ENCODE data around the gene UCP3. TPM values are rescaled to one million over a fixed set of nuclear protein-coding genes. Genes with fewer than 3 reads are reported as not detected.

Gene UCP3
- 0.23 TPM for polyA plus RNA-seq (2013, experiment 1 of 2)
- 0.33 TPM for polyA plus RNA-seq (2013, experiment 2 of 2)

- Histone ChIP-seq H3K27ac (ENCODE audit: low read length, poor library complexity, severe bottlenecking) (no peak within 1 kb of the TSS), H3K4me2 (ENCODE audit: low read length, poor library complexity, severe bottlenecking) (no peak within 1 kb of the TSS), H3K9ac (ENCODE audit: low read length) (no peak within 1 kb of the TSS), H3K18ac (ENCODE audit: low read depth in 1 of 2, low read length in 2 of 2) (peak within 1 kb of the TSS in 1 of 2 experiments; percentile 33), H2BK5ac (ENCODE audit: low read depth, low read length, poor library complexity, severe bottlenecking) (no peak within 1 kb of the TSS), H3K23ac (ENCODE audit: low read length in 2 of 2) (no peak within 1 kb of the TSS), H3K14ac (ENCODE audit: low read length in 2 of 2) (no peak within 1 kb of the TSS), H2BK15ac (ENCODE audit: low read depth, poor library complexity, severe bottlenecking) (peak within 1 kb of the TSS; percentile 44), H2BK12ac (ENCODE audit: low read length in 2 of 2) (peak within 1 kb of the TSS in 1 of 2 experiments; percentile 59), H4K8ac (ENCODE audit: low read length) (peak within 1 kb of the TSS; percentile 21), H2BK120ac (ENCODE audit: low read depth, low read length) (no peak within 1 kb of the TSS), H3K4ac (ENCODE audit: low read depth in 1 of 2, low read length in 2 of 2) (peak within 1 kb of the TSS in 1 of 2 experiments; percentile 24), H3K79me1 (replicated peaks; ENCODE audit: low read length, poor library complexity, severe bottlenecking) (no peaks in the 10 kb centered on the region), H3K4me1 (ENCODE audit: control insufficient read depth, insufficient read depth, low read depth, low read length) (no peaks in the 10 kb centered on the region), H2AFZ (ENCODE audit: low read depth, low read length) (no peak within 1 kb of the TSS), H2AK5ac (ENCODE audit: low read length, severe bottlenecking) (no peak within 1 kb of the TSS), H3K9me3 (ENCODE audit: control insufficient read depth, low read length) (no peaks in the 10 kb centered on the region), H3K27me3 (ENCODE audit: control insufficient read depth in 1 of 2, insufficient read depth in 1 of 2, low read length in 2 of 2) (no peaks in the 10 kb centered on the region), H3K36me3 (ENCODE audit: control insufficient read depth in 1 of 2, insufficient read depth in 2 of 2, low read depth in 1 of 2, low read length in 2 of 2) (peaks cover 20 to 59% of the 10 kb centered on the region in 2 experiments), H4K91ac (ENCODE audit: low read length) (peak within 1 kb of the TSS; percentile 43), H3K4me3 (ENCODE audit: insufficient read depth in 1 of 2, low read depth in 1 of 2, low read length in 2 of 2) (no peak within 1 kb of the TSS)
- 72% methylated on average over 9 of the region's 9 CpGs for WGBS
- DNase-seq = no peak
These were observed at the start of gene UCP3 for GRCh38 chr11:74008373-74009229. UCP3 (minus strand) TSS chr11:74009085; CDS start chr11:74007042, 2,043 bp downstream.

DNA sequence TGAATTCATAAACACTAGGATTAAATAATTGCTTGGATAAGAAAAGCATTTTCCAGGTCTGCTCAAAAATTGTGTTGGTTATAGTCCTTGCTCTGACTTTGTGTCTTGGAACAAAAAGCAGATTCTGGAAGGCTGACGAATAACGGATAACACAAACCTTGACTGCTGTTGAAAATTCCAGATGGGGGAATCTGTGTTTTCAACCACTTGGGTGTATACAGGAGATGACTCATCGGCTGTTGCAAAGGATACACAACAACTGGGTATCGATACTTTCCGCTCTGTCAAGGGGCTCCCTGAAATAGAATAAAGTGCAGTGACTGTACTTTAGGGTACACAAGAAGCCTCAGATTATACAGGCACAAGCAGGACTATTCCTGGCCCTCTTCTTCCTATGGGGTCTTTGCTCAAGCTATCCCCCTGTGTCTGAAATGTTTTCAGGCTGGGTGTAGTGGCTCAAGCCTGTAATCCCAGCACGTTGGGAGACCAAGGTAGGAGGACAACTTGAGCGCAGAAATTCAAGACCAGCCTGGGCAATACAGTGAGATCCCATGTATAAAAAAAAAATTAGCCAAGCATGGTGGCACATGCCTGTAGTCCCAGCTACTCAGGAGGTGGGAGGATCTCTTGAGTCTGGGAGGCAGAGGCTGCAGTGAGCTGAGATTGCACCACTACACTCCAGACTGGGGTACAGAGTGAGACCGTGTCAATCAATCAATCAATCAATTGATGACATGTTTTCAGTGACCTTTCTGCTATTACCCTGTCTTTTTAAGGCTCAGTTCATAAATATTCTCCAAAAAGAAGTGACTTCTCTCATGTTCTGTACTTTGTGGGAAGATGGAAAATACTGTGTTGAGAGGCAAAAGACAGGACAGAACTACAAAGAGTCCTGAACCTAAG is 48.6 kb upstream of the UCP3 start:
- Histone ChIP-seq H3K79me1 (replicated peaks; ENCODE audit: low read length, poor library complexity, severe bottlenecking) (peaks cover 8% of the 10 kb centered on the region), H3K27ac (ENCODE audit: low read length, poor library complexity, severe bottlenecking) (peak overlapping the region; percentile 8), H3K4ac (ENCODE audit: low read depth in 1 of 2, low read length in 2 of 2) (peak overlapping the region in 1 of 2 experiments; percentile 79), H3K4me2 (ENCODE audit: low read length, poor library complexity, severe bottlenecking) (no peak overlapping the region), H4K8ac (ENCODE audit: low read length) (no peak overlapping the region), H3K36me3 (ENCODE audit: control insufficient read depth in 1 of 2, insufficient read depth in 2 of 2, low read depth in 1 of 2, low read length in 2 of 2) (peaks cover 10% of the 10 kb centered on the region in 2 experiments), H3K4me1 (ENCODE audit: control insufficient read depth, insufficient read depth, low read depth, low read length) (peaks cover 3% of the 10 kb centered on the region), H3K23ac (ENCODE audit: low read length in 2 of 2) (no peak overlapping the region), H2BK5ac (ENCODE audit: low read depth, low read length, poor library complexity, severe bottlenecking) (no peak overlapping the region), H3K4me3 (ENCODE audit: insufficient read depth in 1 of 2, low read depth in 1 of 2, low read length in 2 of 2) (no peak overlapping the region), H3K14ac (ENCODE audit: low read length in 2 of 2) (no peak overlapping the region), H3K18ac (ENCODE audit: low read depth in 1 of 2, low read length in 2 of 2) (peak overlapping the region in 1 of 2 experiments; percentile 78), H3K9me3 (ENCODE audit: control insufficient read depth, low read length) (no peaks in the 10 kb centered on the region), H2BK12ac (ENCODE audit: low read length in 2 of 2) (peak overlapping the region in 1 of 2 experiments; percentile 47), H2AFZ (ENCODE audit: low read depth, low read length) (peak overlapping the region; percentile 46), H2AK5ac (ENCODE audit: low read length, severe bottlenecking) (no peak overlapping the region), H2BK120ac (ENCODE audit: low read depth, low read length) (no peak overlapping the region), H2BK15ac (ENCODE audit: low read depth, poor library complexity, severe bottlenecking) (no peak overlapping the region), H4K91ac (ENCODE audit: low read length) (no peak overlapping the region), H3K27me3 (ENCODE audit: control insufficient read depth in 1 of 2, insufficient read depth in 1 of 2, low read length in 2 of 2) (no peaks in the 10 kb centered on the region), H3K9ac (ENCODE audit: low read length) (no peak overlapping the region)
- WGBS = 45% methylated on average over 8 of the region's 8 CpGs
- DNase-seq = peak; percentile 91

- Histone ChIP-seq H3K4me2 (ENCODE audit: low read length, poor library complexity, severe bottlenecking) (no peak overlapping the region), H3K4me1 (ENCODE audit: control insufficient read depth, insufficient read depth, low read depth, low read length) (peaks cover 3% of the 10 kb centered on the region), H3K9me3 (ENCODE audit: control insufficient read depth, low read length) (no peaks in the 10 kb centered on the region), H3K27me3 (ENCODE audit: control insufficient read depth in 1 of 2, insufficient read depth in 1 of 2, low read length in 2 of 2) (no peaks in the 10 kb centered on the region), H3K9ac (ENCODE audit: low read length) (peak overlapping the region; percentile 51), H4K91ac (ENCODE audit: low read length) (no peak overlapping the region), H2BK120ac (ENCODE audit: low read depth, low read length) (no peak overlapping the region), H2BK15ac (ENCODE audit: low read depth, poor library complexity, severe bottlenecking) (no peak overlapping the region), H2AFZ (ENCODE audit: low read depth, low read length) (no peak overlapping the region), H3K23ac (ENCODE audit: low read length in 2 of 2) (no peak overlapping the region), H3K18ac (ENCODE audit: low read depth in 1 of 2, low read length in 2 of 2) (peak overlapping the region in 1 of 2 experiments; percentile 65), H3K14ac (ENCODE audit: low read length in 2 of 2) (no peak overlapping the region), H3K4ac (ENCODE audit: low read depth in 1 of 2, low read length in 2 of 2) (no peak overlapping the region), H2AK5ac (ENCODE audit: low read length, severe bottlenecking) (no peak overlapping the region), H4K8ac (ENCODE audit: low read length) (no peak overlapping the region), H3K4me3 (ENCODE audit: insufficient read depth in 1 of 2, low read depth in 1 of 2, low read length in 2 of 2) (no peak overlapping the region), H3K36me3 (ENCODE audit: control insufficient read depth in 1 of 2, insufficient read depth in 2 of 2, low read depth in 1 of 2, low read length in 2 of 2) (peaks cover 12 to 13% of the 10 kb centered on the region in 2 experiments), H2BK5ac (ENCODE audit: low read depth, low read length, poor library complexity, severe bottlenecking) (peak overlapping the region; percentile 81), H2BK12ac (ENCODE audit: low read length in 2 of 2) (no peak overlapping the region), H3K27ac (ENCODE audit: low read length, poor library complexity, severe bottlenecking) (peak overlapping the region; percentile 61), H3K79me1 (replicated peaks; ENCODE audit: low read length, poor library complexity, severe bottlenecking) (peaks cover 8% of the 10 kb centered on the region)
- DNase-seq = peak; percentile 89
These were observed 47.1 kb upstream of the UCP3 start for GRCh38 chr11:74055938-74056337.

DNA sequence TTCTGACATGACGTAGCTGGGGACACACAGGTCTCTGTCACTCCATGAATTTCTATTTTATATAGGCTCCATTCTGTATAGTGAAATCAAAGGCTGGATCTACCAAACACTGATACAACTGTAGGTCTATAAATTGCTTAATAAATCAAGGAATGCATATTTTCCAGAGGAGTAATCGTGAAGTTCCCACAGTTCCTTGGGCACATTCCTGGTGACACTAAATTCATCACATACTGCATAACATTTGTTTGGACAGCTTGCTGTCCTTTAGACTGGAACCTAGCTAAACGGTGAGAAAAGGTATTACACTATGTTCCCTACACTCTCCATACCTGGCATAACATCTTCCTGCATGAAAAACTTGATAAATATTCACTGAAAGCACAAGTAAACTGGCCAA is 41.6 kb upstream of the UCP3 start:
- WGBS = 85% methylated on average over 3 of the region's 3 CpGs
- H3K27me3 ChIP-seq (ENCODE audit: control insufficient read depth in 1 of 2, insufficient read depth in 1 of 2, low read length in 2 of 2) = no peaks in the 10 kb centered on the region
- no peak overlapping the region for H3K18ac ChIP-seq (ENCODE audit: low read depth in 1 of 2, low read length in 2 of 2)
- no peak overlapping the region for H2BK15ac ChIP-seq (ENCODE audit: low read depth, poor library complexity, severe bottlenecking)
- no peak overlapping the region for H3K9ac ChIP-seq (ENCODE audit: low read length)
- no peak overlapping the region for H3K4ac ChIP-seq (ENCODE audit: low read depth in 1 of 2, low read length in 2 of 2)
- H3K79me1 ChIP-seq (replicated peaks; ENCODE audit: low read length, poor library complexity, severe bottlenecking) = peaks cover 3% of the 10 kb centered on the region
- no peak overlapping the region for H2BK120ac ChIP-seq (ENCODE audit: low read depth, low read length)
- peaks cover 2% of the 10 kb centered on the region for H3K4me1 ChIP-seq (ENCODE audit: control insufficient read depth, insufficient read depth, low read depth, low read length)
- no peak overlapping the region for H3K23ac ChIP-seq (ENCODE audit: low read length in 2 of 2)
- H2BK5ac ChIP-seq (ENCODE audit: low read depth, low read length, poor library complexity, severe bottlenecking) = no peak overlapping the region
- DNase-seq = no peak
- peaks cover 14 to 43% of the 10 kb centered on the region in 2 experiments for H3K36me3 ChIP-seq (ENCODE audit: control insufficient read depth in 1 of 2, insufficient read depth in 2 of 2, low read depth in 1 of 2, low read length in 2 of 2)
- no peak overlapping the region for H4K8ac ChIP-seq (ENCODE audit: low read length)
- H2BK12ac ChIP-seq (ENCODE audit: low read length in 2 of 2) = no peak overlapping the region
- H3K4me3 ChIP-seq (ENCODE audit: insufficient read depth in 1 of 2, low read depth in 1 of 2, low read length in 2 of 2) = no peak overlapping the region
- H3K9me3 ChIP-seq (ENCODE audit: control insufficient read depth, low read length) = no peaks in the 10 kb centered on the region
- H3K14ac ChIP-seq (ENCODE audit: low read length in 2 of 2) = no peak overlapping the region
- no peak overlapping the region for H2AFZ ChIP-seq (ENCODE audit: low read depth, low read length)
- no peak overlapping the region for H2AK5ac ChIP-seq (ENCODE audit: low read length, severe bottlenecking)
- H4K91ac ChIP-seq (ENCODE audit: low read length) = no peak overlapping the region
- no peak overlapping the region for H3K4me2 ChIP-seq (ENCODE audit: low read length, poor library complexity, severe bottlenecking)
- H3K27ac ChIP-seq (ENCODE audit: low read length, poor library complexity, severe bottlenecking) = no peak overlapping the region

All from mesenchymal stem cell (in vitro differentiated cells and primary cell).